B cell (primary cell): ENCODE results near the gene TPCN1. TPM values are rescaled to one million over a fixed set of nuclear protein-coding genes. Genes with fewer than 3 reads are reported as not detected.

Experiments used
- ATAC-seq: fragments of 200-7000 bp; cut with Tn5 transposase; one replicate; pipeline ENCODE4 v1.10.0; 2021; ENCODE audit warnings: low read depth, mild to moderate bottlenecking, moderate number of reproducible peaks, moderate library complexity
- CTCF ChIA-PET: fragments of 350-600 bp; sonication (Branson Sonifier 250); formaldehyde crosslinking; loops from one replicate; lab custom pipeline; 2021; ENCODE audit warnings: antibody characterized with exemption, inconsistent platforms; lab: Charles Lee
- POLR2A ChIA-PET: fragments of 350-600 bp; sonication (Branson Sonifier 250); formaldehyde crosslinking; loops from one replicate; lab custom pipeline; 2021; ENCODE audit warnings: antibody characterized with exemption; lab: Charles Lee
- DNase-seq: peaks from one replicate; pipeline ENCODE4 v3.0.0; 2013
- H2AFZ ChIP-seq: 2 replicates; pipeline ENCODE4 v1.6.1; 2012; ENCODE audit warnings: mild to moderate bottlenecking, low read depth, low read length; ENCODE audit not compliant: insufficient read depth, poor library complexity, severe bottlenecking
- H3K27ac ChIP-seq, 2 donors: 1 replicate in 1 of 2; 2 replicates in 1 of 2; pipeline ENCODE4 v1.5.1; 2012 to 2013; ENCODE audit warnings: low read length in 2 of 2, mild to moderate bottlenecking in 2 of 2, moderate library complexity in 1 of 2
- H3K27me3 ChIP-seq, 4 experiments: fragments of 200-600 bp in 1 of 4; sonication (generic) in 1 of 4; replicated peaks in 1 of 4; 1 replicate in 2 of 4; 2 replicates in 2 of 4; pipeline versions ENCODE4 v1.6.1 to v1.7.0; 2013 to 2016; ENCODE audit warnings: low read length in 3 of 4, mild to moderate bottlenecking in 2 of 4, mixed read lengths in 1 of 4, moderate library complexity in 1 of 4; ENCODE audit not compliant: insufficient read depth in 4 of 4, control insufficient read depth in 3 of 4; ENCODE audit errors: control extremely low read depth in 1 of 4
- H3K36me3 ChIP-seq, 2 experiments: replicated peaks in 1 of 2; 1 replicate in 1 of 2; 2 replicates in 1 of 2; pipeline versions ENCODE4 v1.6.1 to v1.7.1; 2013; ENCODE audit warnings: low read length in 1 of 2; ENCODE audit not compliant: insufficient read depth in 2 of 2, control insufficient read depth in 1 of 2; ENCODE audit errors: control extremely low read depth in 1 of 2, extremely low read depth in 1 of 2
- H3K4me1 ChIP-seq, 2 donors: fragments of 200-600 bp in 1 of 2; sonication (generic) in 1 of 2; 1 replicate in 1 of 2; 2 replicates in 1 of 2; pipeline versions ENCODE4 v1.5.1 to v1.6.1; 2013 to 2017; ENCODE audit warnings: low read length in 2 of 2; ENCODE audit not compliant: control insufficient read depth in 2 of 2, insufficient read depth in 2 of 2
- H3K4me2 ChIP-seq: replicated peaks from 2 replicates; pipeline ENCODE3; 2012; ENCODE audit warnings: mild to moderate bottlenecking, low read depth, low read length; ENCODE audit not compliant: poor library complexity, severe bottlenecking
- H3K4me3 ChIP-seq, 5 experiments: fragments of 200-600 bp in 1 of 5; sonication (generic) in 1 of 5; 1 replicate in 3 of 5; 2 replicates in 2 of 5; pipeline versions ENCODE4 v1.5.1 to v1.7.0; 2011 to 2016; ENCODE audit warnings: low read length in 4 of 5, mild to moderate bottlenecking in 4 of 5, low read depth in 2 of 5, control low read depth in 1 of 5, moderate library complexity in 1 of 5; ENCODE audit not compliant: insufficient read depth in 1 of 5; ENCODE audit errors: control extremely low read depth in 1 of 5, extremely low read depth in 1 of 5
- H3K79me2 ChIP-seq: fragments of 200-600 bp; sonication (generic); one replicate; pipeline ENCODE4 v1.6.0; 2016; ENCODE audit warnings: low read length; ENCODE audit not compliant: control insufficient read depth, insufficient read depth
- H3K9ac ChIP-seq: fragments of 200-600 bp; sonication (generic); 2 replicates; pipeline ENCODE4 v1.6.1; 2017; ENCODE audit warnings: mild to moderate bottlenecking, low read length, moderate library complexity
- H3K9me3 ChIP-seq, 3 donors: one replicate each; pipeline versions ENCODE4 v1.6.1 to v1.7.1; 2013; ENCODE audit warnings: low read length in 2 of 3; ENCODE audit not compliant: control insufficient read depth in 2 of 3, insufficient read depth in 1 of 3; ENCODE audit errors: control extremely low read depth in 1 of 3
- H4K20me1 ChIP-seq: 2 replicates; pipeline ENCODE4 v1.6.0; 2012; ENCODE audit warnings: mild to moderate bottlenecking, low read length; ENCODE audit not compliant: insufficient read depth, control insufficient read depth, poor library complexity, severe bottlenecking
- H3K27ac Mint-ChIP-seq: one replicate; pipeline ENCODE4 v1.8.0; 2021; ENCODE audit warnings: mixed read lengths
- H3K27me3 Mint-ChIP-seq: one replicate; pipeline ENCODE4 v1.8.0; 2021; ENCODE audit warnings: mixed read lengths
- H3K4me1 Mint-ChIP-seq: one replicate; pipeline ENCODE4 v1.8.0; 2021; ENCODE audit warnings: mixed read lengths
- H3K4me3 Mint-ChIP-seq: one replicate; pipeline ENCODE4 v1.8.0; 2021; ENCODE audit warnings: mixed read lengths
- H3K9me3 Mint-ChIP-seq: one replicate; pipeline ENCODE4 v1.8.0; 2022; ENCODE audit warnings: mixed read lengths; ENCODE audit not compliant: insufficient read depth
- EZH2 ChIP-seq: IDR thresholded peaks from 2 replicates; pipeline ENCODE4 v1.6.1; 2012; ENCODE audit warnings: borderline replicate concordance, low read depth, mild to moderate bottlenecking, moderate library complexity, low read length; ENCODE audit not compliant: insufficient read depth, poor library complexity, severe bottlenecking
- WGBS: methylation state at CpG from one replicate; pipeline ENCODE4 v1.1.5; 2013; ENCODE audit warnings: missing lambda C conversion rate; ENCODE audit not compliant: insufficient coverage; 5-methylcytosine and 5-hydroxymethylcytosine counted together
- intact Hi-C: fragments of 100-400 bp; cut with micrococcal nuclease; formaldehyde crosslinking; loops from one replicate; pipeline ENCODE4 v1.10.0; 2022
- polyA plus RNA-seq: library from polyadenylated mRNA; depleted of rRNA; stranded (reverse); fragments of >200 nt; gene quantifications from 2 replicates; pipeline ENCODE4 v1.2.3, GENCODE V29; 2012
- total RNA-seq, 2 donors: library from RNA; stranded (reverse); fragments of 120-200 nt in 1 of 2; gene quantifications; 1 replicate in 1 of 2; 2 replicates in 1 of 2; pipeline versions ENCODE4 v1.2.3 to v1.2.4, GENCODE V29; 2013 to 2022
- TF ChIP-seq, protein P1 (sequence below): fragments of 200-600 bp; IDR thresholded peaks from one replicate; pipeline ENCODE4 v1.8.0; 2022; ENCODE audit warnings: antibody characterized with exemption, mild to moderate bottlenecking

Gene TPCN1
- total and polyA plus RNA-seq, 2 donors (not counting 1 experiment from before 2014, with no cell fraction given), result 80.8 to 258 TPM

DNA sequence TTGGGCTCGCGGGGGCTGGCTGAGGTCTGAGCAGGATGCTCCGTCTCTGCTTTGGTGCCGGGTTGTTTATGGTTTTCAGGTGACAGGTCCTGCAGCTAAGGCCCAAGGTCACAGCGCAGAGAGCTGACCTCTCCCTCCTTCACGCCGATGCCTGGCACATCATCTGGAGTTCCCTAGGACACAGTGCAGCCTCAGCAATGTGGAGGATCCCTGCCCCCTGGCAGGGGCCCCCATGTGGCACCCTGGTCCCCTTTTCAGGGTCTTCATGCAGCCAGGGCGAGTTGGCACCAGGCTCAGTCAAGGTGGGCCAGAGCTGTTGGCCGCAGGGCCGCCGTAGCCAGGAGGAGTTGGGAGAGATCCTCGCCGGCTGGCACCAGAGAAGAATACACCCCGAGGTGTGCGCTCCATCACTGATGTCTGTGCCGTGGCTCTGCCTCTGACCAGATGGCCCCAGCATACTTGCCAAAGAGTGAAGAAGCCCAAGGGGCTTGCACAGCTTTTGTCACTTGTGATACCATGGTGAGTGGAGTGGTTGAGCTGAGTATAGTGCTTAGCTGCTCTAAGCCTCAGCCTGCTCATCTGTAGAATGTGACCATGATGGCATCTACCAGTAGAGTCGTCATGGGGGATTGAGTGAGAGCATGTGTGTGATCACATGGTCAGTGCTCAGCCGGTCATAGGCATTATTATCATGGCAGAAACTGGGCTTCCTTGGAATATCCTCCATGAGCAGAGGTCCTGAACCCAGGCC lies 11.0 kb downstream of the TPCN1 start:
- H3K27me3 Mint-ChIP-seq, result no peaks in the 10 kb centered on the region
- Histone ChIP-seq H3K36me3 (peaks cover 0 to 51% of the 10 kb centered on the region in 2 experiments), H3K4me3 (peak overlapping the region in 2 of 5 experiments; percentile 15 to 19), H3K9me3 (peaks cover 0 to 2% (median 0%) of the 10 kb centered on the region in 3 donors), H3K27me3 (no peaks in the 10 kb centered on the region), H4K20me1 (no peaks in the 10 kb centered on the region), H2AFZ (peak overlapping the region; percentile 47), H3K4me1 (peaks cover 59 to 68% of the 10 kb centered on the region in 2 donors), H3K9ac (peak overlapping the region; percentile 17), H3K79me2 (peaks cover 41% of the 10 kb centered on the region), H3K4me2 (peak overlapping the region; percentile 76), H3K27ac (peak overlapping the region; percentile 54 to 73)
- POLR2A ChIA-PET, result interaction anchor here (1.0 to 4.7 kb wide), 5 partner anchors 11 to 35 kb away, joined by 3 to 54 read pairs (median 17); partner anchors contain the start of gene TPCN1
- WGBS, result 93% methylated on average over 18 of the region's 18 CpGs
- intact Hi-C loops, result no loop called here
- CTCF ChIA-PET, result interaction anchor here (0.7 to 7.3 kb wide), 17 partner anchors 10 to 239 kb away, joined by 3 to 96 read pairs (median 6); partner anchors contain the start of genes DDX54, RITA1 and TPCN1
- H3K4me3 Mint-ChIP-seq, result peak overlapping the region; percentile 82
- H3K9me3 Mint-ChIP-seq, result no peaks in the 10 kb centered on the region
- H3K27ac Mint-ChIP-seq, result peak overlapping the region; percentile 87
- no peak for ATAC-seq
- TF ChIP-seq EZH2, result no peak
- TF ChIP-seq, protein P1, sequence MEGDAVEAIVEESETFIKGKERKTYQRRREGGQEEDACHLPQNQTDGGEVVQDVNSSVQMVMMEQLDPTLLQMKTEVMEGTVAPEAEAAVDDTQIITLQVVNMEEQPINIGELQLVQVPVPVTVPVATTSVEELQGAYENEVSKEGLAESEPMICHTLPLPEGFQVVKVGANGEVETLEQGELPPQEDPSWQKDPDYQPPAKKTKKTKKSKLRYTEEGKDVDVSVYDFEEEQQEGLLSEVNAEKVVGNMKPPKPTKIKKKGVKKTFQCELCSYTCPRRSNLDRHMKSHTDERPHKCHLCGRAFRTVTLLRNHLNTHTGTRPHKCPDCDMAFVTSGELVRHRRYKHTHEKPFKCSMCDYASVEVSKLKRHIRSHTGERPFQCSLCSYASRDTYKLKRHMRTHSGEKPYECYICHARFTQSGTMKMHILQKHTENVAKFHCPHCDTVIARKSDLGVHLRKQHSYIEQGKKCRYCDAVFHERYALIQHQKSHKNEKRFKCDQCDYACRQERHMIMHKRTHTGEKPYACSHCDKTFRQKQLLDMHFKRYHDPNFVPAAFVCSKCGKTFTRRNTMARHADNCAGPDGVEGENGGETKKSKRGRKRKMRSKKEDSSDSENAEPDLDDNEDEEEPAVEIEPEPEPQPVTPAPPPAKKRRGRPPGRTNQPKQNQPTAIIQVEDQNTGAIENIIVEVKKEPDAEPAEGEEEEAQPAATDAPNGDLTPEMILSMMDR, result no peak
- H3K4me1 Mint-ChIP-seq, result peaks cover 76% of the 10 kb centered on the region
- no peak for DNase-seq
